ENCODE results near the gene ACTMAP.
A peak's percentile ranks its signal among the peaks of the same experiment; 100 is the strongest.
"Not testable (repeated sequence)": the region's sequence is repeated elsewhere in the genome, so short reads cannot be mapped to it uniquely, and the experiment has no call there.

ACTMAP gene

DNA sequence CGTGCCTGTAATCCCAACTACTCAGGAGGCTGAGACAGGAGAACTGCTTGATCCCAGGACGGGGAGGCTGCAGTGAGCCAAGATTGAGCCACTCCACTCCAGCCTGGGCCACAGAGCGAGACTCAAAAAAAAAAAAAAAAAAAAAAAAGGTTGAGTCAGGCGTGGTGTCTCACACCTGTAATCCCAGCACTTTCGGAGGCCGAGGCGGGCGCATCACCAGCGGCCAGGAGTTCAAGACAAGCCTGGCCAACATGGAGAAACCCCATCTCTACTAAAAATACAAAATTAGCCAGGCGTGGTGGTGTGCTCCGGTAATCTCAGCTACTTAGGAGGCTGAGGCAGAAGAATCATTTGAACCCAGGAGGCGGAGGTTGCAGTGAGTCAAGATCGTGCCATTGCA is 16.1 kb upstream of the ACTMAP start:
- H3K4me1 ChIP-seq (ENCODE audit: control insufficient read depth, insufficient read depth, low read length); H3K9me3 ChIP-seq (ENCODE audit: control insufficient read depth, insufficient read depth, low read depth, low read length); H3K27ac ChIP-seq (ENCODE audit: extremely low read depth, low read depth, low read length); H3K4me3 ChIP-seq (ENCODE audit: low read depth, low read length): not testable (repeated sequence)
- ChIA-PET CTCF (interaction anchor here (0.5 to 1.2 kb wide), 3 partner anchors 9 to 150 kb away, joined by 3 to 4 read pairs (median 4); partner anchors contain the start of gene MIA), POLR2A (interaction anchor here (0.7 to 3.6 kb wide), 7 partner anchors 9 to 103 kb away, joined by 3 to 30 read pairs (median 5); partner anchors contain the start of genes ACTMAP, EGLN2, RAB4B and SNRPA)
- H3K36me3 ChIP-seq (ENCODE audit: control insufficient read depth in 2 of 2, insufficient read depth in 1 of 2, low read length in 2 of 2): peaks cover 50 to 90% of the 10 kb centered on the region in 2 experiments
- TF ChIP-seq, protein P1, sequence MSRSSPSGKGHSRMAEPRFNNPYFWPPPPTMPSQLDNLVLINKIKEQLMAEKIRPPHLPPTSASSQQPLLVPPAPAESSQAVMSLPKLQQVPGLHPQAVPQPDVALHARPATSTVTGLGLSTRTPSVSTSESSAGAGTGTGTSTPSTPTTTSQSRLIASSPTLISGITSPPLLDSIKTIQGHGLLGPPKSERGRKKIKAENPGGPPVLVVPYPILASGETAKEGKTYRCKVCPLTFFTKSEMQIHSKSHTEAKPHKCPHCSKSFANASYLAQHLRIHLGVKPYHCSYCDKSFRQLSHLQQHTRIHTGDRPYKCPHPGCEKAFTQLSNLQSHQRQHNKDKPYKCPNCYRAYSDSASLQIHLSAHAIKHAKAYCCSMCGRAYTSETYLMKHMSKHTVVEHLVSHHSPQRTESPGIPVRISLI (tag by site-specific recombination; IDR thresholded peaks at IDR 0.05): peak; percentile 81

DNA sequence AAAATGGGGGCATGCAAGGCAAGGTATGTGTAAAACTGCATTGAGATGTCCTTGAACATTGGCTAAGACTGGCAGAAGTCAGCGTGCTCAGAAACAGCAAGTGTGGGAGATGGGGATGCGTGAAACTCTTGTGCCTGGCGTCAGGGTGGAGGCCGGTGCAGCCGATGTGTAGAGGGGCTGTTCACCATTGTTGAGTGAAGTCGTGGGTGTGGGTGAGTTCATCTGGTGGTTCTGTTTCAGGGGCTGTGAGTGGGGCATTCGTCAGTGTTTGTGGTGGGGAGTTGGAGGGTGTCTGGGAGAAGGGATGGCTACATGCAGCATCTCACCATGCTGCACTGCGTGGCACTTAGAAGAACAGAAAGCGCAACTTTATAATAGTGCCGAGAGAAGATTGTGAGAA is 13.7 kb upstream of the ACTMAP start:
- no peak overlapping the region for H3K27ac ChIP-seq (ENCODE audit: extremely low read depth, low read depth, low read length)
- POLR2A ChIA-PET: interaction anchor here (1.3 to 1.9 kb wide), 2 partner anchors 13 to 14 kb away, joined by 4 to 11 read pairs; partner anchors contain the start of genes ACTMAP, RAB4B and SNRPA
- no peaks in the 10 kb centered on the region for H3K4me1 ChIP-seq (ENCODE audit: control insufficient read depth, insufficient read depth, low read length)
- CTCF ChIA-PET: no interaction called here
- no peaks in the 10 kb centered on the region for H3K9me3 ChIP-seq (ENCODE audit: control insufficient read depth, insufficient read depth, low read depth, low read length)
- peaks cover 73 to 99% of the 10 kb centered on the region in 2 experiments for H3K36me3 ChIP-seq (ENCODE audit: control insufficient read depth in 2 of 2, insufficient read depth in 1 of 2, low read length in 2 of 2)
- TF ChIP-seq ZNF146 (tag by site-specific recombination; IDR thresholded peaks at IDR 0.05): peak; percentile 3; the same call in 1 of the 2 replicates
- 0 out of 2 replicates have a peak, but pooled peaks have one; percentile 27 for TF ChIP-seq EGR2 (tag by site-specific recombination; IDR thresholded peaks at IDR 0.05; ENCODE audit: low read depth)
- TF ChIP-seq ZNF140 (tag by site-specific recombination; IDR thresholded peaks at IDR 0.05): no peak
- no peak for TF ChIP-seq ZNF624 (tag by site-specific recombination; IDR thresholded peaks at IDR 0.05)
- TF ChIP-seq, protein P2, sequence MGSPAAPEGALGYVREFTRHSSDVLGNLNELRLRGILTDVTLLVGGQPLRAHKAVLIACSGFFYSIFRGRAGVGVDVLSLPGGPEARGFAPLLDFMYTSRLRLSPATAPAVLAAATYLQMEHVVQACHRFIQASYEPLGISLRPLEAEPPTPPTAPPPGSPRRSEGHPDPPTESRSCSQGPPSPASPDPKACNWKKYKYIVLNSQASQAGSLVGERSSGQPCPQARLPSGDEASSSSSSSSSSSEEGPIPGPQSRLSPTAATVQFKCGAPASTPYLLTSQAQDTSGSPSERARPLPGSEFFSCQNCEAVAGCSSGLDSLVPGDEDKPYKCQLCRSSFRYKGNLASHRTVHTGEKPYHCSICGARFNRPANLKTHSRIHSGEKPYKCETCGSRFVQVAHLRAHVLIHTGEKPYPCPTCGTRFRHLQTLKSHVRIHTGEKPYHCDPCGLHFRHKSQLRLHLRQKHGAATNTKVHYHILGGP (tag by site-specific recombination; IDR thresholded peaks at IDR 0.05): no peak
- TF ChIP-seq ZBTB48 (tag by site-specific recombination; IDR thresholded peaks at IDR 0.05): no peak
- no peak for TF ChIP-seq MZF1 (tag by site-specific recombination; IDR thresholded peaks at IDR 0.05; ENCODE audit: borderline replicate concordance)
- TF ChIP-seq INSM2 (tag by site-specific recombination; IDR thresholded peaks at IDR 0.05): no peak
- TF ChIP-seq, protein P3, sequence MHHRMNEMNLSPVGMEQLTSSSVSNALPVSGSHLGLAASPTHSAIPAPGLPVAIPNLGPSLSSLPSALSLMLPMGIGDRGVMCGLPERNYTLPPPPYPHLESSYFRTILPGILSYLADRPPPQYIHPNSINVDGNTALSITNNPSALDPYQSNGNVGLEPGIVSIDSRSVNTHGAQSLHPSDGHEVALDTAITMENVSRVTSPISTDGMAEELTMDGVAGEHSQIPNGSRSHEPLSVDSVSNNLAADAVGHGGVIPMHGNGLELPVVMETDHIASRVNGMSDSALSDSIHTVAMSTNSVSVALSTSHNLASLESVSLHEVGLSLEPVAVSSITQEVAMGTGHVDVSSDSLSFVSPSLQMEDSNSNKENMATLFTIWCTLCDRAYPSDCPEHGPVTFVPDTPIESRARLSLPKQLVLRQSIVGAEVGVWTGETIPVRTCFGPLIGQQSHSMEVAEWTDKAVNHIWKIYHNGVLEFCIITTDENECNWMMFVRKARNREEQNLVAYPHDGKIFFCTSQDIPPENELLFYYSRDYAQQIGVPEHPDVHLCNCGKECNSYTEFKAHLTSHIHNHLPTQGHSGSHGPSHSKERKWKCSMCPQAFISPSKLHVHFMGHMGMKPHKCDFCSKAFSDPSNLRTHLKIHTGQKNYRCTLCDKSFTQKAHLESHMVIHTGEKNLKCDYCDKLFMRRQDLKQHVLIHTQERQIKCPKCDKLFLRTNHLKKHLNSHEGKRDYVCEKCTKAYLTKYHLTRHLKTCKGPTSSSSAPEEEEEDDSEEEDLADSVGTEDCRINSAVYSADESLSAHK (tag by site-specific recombination; IDR thresholded peaks at IDR 0.05): 0 out of 2 replicates have a peak, but pooled peaks have one; percentile 16
- TF ChIP-seq ZFP3 (tag by site-specific recombination; IDR thresholded peaks at IDR 0.05; ENCODE audit: low read depth): no peak
- TF ChIP-seq ZNF404 (tag by site-specific recombination; IDR thresholded peaks at IDR 0.05): no peak
- no peak for TF ChIP-seq ZNF664 (tag by site-specific recombination; IDR thresholded peaks at IDR 0.05)
- TF ChIP-seq, protein P4, sequence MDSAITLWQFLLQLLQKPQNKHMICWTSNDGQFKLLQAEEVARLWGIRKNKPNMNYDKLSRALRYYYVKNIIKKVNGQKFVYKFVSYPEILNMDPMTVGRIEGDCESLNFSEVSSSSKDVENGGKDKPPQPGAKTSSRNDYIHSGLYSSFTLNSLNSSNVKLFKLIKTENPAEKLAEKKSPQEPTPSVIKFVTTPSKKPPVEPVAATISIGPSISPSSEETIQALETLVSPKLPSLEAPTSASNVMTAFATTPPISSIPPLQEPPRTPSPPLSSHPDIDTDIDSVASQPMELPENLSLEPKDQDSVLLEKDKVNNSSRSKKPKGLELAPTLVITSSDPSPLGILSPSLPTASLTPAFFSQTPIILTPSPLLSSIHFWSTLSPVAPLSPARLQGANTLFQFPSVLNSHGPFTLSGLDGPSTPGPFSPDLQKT (IDR thresholded peaks at IDR 0.05; ENCODE audit: borderline replicate concordance, low read depth, low read length): no peak
- TF ChIP-seq ZNF623 (tag by site-specific recombination; IDR thresholded peaks at IDR 0.05): no peak
- no peak for TF ChIP-seq ZNF112 (tag by site-specific recombination; IDR thresholded peaks at IDR 0.05)
- TF ChIP-seq, protein P5, sequence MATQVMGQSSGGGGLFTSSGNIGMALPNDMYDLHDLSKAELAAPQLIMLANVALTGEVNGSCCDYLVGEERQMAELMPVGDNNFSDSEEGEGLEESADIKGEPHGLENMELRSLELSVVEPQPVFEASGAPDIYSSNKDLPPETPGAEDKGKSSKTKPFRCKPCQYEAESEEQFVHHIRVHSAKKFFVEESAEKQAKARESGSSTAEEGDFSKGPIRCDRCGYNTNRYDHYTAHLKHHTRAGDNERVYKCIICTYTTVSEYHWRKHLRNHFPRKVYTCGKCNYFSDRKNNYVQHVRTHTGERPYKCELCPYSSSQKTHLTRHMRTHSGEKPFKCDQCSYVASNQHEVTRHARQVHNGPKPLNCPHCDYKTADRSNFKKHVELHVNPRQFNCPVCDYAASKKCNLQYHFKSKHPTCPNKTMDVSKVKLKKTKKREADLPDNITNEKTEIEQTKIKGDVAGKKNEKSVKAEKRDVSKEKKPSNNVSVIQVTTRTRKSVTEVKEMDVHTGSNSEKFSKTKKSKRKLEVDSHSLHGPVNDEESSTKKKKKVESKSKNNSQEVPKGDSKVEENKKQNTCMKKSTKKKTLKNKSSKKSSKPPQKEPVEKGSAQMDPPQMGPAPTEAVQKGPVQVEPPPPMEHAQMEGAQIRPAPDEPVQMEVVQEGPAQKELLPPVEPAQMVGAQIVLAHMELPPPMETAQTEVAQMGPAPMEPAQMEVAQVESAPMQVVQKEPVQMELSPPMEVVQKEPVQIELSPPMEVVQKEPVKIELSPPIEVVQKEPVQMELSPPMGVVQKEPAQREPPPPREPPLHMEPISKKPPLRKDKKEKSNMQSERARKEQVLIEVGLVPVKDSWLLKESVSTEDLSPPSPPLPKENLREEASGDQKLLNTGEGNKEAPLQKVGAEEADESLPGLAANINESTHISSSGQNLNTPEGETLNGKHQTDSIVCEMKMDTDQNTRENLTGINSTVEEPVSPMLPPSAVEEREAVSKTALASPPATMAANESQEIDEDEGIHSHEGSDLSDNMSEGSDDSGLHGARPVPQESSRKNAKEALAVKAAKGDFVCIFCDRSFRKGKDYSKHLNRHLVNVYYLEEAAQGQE (tag by site-specific recombination; IDR thresholded peaks at IDR 0.05): no peak
- no peak overlapping the region for H3K4me3 ChIP-seq (ENCODE audit: low read depth, low read length)
